ENCODE measurements around the gene EP300. TPM values are rescaled to one million over a fixed set of nuclear protein-coding genes. Genes with fewer than 3 reads are reported as not detected.
A peak's percentile ranks its signal among the peaks of the same experiment; 100 is the strongest.

The EP300 gene
- total and polyA plus RNA-seq, 8 donors: 63.3 to 80.1 (median 76.9) TPM

- Histone ChIP-seq H3K36me3 (peaks cover 0 to 58% of the 10 kb centered on the region in 2 donors), H3K27me3 (no peaks in the 10 kb centered on the region), H3K27ac (no peak overlapping the region), H3K4me1 (peaks cover 0 to 16% of the 10 kb centered on the region in 2 donors), H3K4me3 (no peak overlapping the region), H3K9me3 (no peaks in the 10 kb centered on the region)
- TF ChIP-seq, protein P1, sequence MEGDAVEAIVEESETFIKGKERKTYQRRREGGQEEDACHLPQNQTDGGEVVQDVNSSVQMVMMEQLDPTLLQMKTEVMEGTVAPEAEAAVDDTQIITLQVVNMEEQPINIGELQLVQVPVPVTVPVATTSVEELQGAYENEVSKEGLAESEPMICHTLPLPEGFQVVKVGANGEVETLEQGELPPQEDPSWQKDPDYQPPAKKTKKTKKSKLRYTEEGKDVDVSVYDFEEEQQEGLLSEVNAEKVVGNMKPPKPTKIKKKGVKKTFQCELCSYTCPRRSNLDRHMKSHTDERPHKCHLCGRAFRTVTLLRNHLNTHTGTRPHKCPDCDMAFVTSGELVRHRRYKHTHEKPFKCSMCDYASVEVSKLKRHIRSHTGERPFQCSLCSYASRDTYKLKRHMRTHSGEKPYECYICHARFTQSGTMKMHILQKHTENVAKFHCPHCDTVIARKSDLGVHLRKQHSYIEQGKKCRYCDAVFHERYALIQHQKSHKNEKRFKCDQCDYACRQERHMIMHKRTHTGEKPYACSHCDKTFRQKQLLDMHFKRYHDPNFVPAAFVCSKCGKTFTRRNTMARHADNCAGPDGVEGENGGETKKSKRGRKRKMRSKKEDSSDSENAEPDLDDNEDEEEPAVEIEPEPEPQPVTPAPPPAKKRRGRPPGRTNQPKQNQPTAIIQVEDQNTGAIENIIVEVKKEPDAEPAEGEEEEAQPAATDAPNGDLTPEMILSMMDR (IDR thresholded peaks at IDR 0.05): no peak
- DNase-seq (no peak), ATAC-seq (no peak)
- intact Hi-C loops (cut with DNase I): no loop called here
Measured at GRCh38 chr22:41116342-41116741, 23.9 kb downstream of the EP300 start.

GRCh38 chr22:41117127-41117965, 25.0 kb downstream of the EP300 start:
- TF ChIP-seq, protein P1 (IDR thresholded peaks at IDR 0.05): no peak
- Histone ChIP-seq H3K9me3 (no peaks in the 10 kb centered on the region), H3K36me3 (peaks cover 0 to 50% of the 10 kb centered on the region in 2 donors), H3K4me3 (no peak overlapping the region), H3K27me3 (no peaks in the 10 kb centered on the region), H3K4me1 (peaks cover 0 to 16% of the 10 kb centered on the region in 2 donors), H3K27ac (no peak overlapping the region)
- intact Hi-C loops (cut with DNase I): no loop called here
- DNase-seq (no peak), ATAC-seq (no peak)

DNA sequence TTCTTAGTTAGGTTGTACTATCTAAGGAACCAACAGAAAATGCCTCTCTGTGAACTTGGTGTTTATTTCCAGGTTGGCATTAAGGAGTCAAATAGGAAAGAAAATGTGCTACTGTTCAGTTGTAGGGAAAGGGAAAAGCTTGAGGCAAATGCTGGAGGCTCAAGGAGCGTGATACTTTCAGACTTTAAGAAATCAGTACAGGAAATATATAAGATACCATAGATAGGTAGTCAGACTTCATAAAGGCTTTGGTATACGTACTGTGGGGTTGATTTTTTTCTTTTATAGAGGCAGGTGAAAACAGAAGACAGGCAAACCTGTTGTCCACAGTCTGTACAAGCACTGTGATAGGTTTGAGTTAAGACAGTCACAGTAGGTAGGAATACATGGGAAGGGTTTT, 30.8 kb downstream of the EP300 start:
- TF ChIP-seq, protein P1 (IDR thresholded peaks at IDR 0.05): no peak
- intact Hi-C loops (cut with DNase I): no loop called here
- peaks cover 0 to 8% of the 10 kb centered on the region in 2 donors for H3K4me1 ChIP-seq
- H3K27me3 ChIP-seq: no peaks in the 10 kb centered on the region
- no peak for DNase-seq
- H3K36me3 ChIP-seq: peaks cover 0 to 74% of the 10 kb centered on the region in 2 donors
- no peak overlapping the region for H3K4me3 ChIP-seq
- H3K27ac ChIP-seq: no peak overlapping the region
- ATAC-seq: no peak
- no peaks in the 10 kb centered on the region for H3K9me3 ChIP-seq

DNA sequence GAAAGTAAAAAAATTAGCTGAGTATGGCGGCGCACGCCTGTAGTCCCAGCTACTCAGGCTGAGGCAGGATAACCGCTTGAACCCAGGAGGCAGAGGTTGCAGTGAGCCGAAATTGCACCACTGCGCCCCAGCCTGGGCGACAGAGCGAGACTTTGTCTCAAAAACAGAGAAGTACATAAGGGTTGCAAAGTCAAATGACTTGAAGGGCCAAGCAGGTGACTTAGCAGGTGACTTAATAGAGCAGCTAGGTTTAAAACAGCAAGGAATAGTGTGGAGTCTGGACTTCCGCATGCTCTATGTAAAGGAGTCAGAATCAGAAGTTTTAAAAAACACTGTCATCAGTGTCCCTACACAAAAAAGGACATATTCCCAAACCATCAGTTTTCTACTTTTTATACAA, 31.7 kb downstream of the EP300 start:
- intact Hi-C loops (cut with DNase I): no loop called here
- Histone ChIP-seq H3K27me3 (no peaks in the 10 kb centered on the region), H3K27ac (no peak overlapping the region), H3K9me3 (no peaks in the 10 kb centered on the region), H3K4me1 (peaks cover 0 to 8% of the 10 kb centered on the region in 2 donors), H3K4me3 (no peak overlapping the region), H3K36me3 (peaks cover 0 to 75% of the 10 kb centered on the region in 2 donors)
- ATAC-seq: no peak
- TF ChIP-seq, protein P1 (IDR thresholded peaks at IDR 0.05): no peak
- DNase-seq: no peak

- Histone ChIP-seq H3K4me3 (no peak overlapping the region), H3K27ac (no peak overlapping the region), H3K27me3 (no peaks in the 10 kb centered on the region), H3K36me3 (peaks cover 0 to 84% of the 10 kb centered on the region in 2 donors), H3K9me3 (no peaks in the 10 kb centered on the region), H3K4me1 (peaks cover 0 to 8% of the 10 kb centered on the region in 2 donors)
- TF ChIP-seq, protein P1 (IDR thresholded peaks at IDR 0.05): peak in 1 of 2 donors; percentile 18
- intact Hi-C loops (cut with DNase I): no loop called here
- ATAC-seq (peak; percentile 57), DNase-seq (peak in 2 of 4 donors; percentile 53 to 87)
Measured at GRCh38 chr22:41127451-41127850, 35.1 kb downstream of the EP300 start.
